ENCODE measurements around the gene MMP23B.

MMP23B gene

GRCh38 chr1:1606232-1606631 is 25.7 kb upstream of the MMP23B start:
- TF ChIP-seq CREB1 (IDR thresholded peaks at IDR 0.05; ENCODE audit: low read depth) (no peak), EP300 (IDR thresholded peaks at IDR 0.05; ENCODE audit: borderline replicate concordance) (no peak), EGR1 (IDR thresholded peaks at IDR 0.05) (no peak), CEBPB (IDR thresholded peaks at IDR 0.05) (no peak), TCF12 (IDR thresholded peaks at IDR 0.05; ENCODE audit: low read depth) (no peak), RAD21 (IDR thresholded peaks at IDR 0.05; ENCODE audit: low read depth) (no peak), NFIC (IDR thresholded peaks at IDR 0.05) (no peak), TAF1 (IDR thresholded peaks at IDR 0.05; ENCODE audit: low read depth) (no peak), MAX (IDR thresholded peaks at IDR 0.05) (no peak), TEAD4 (IDR thresholded peaks at IDR 0.05) (no peak), USF1 (IDR thresholded peaks at IDR 0.05) (no peak), REST (IDR thresholded peaks at IDR 0.05; ENCODE audit: low read depth) (no peak), ZBTB7A (IDR thresholded peaks at IDR 0.05; ENCODE audit: low read depth) (no peak), YY1 (IDR thresholded peaks at IDR 0.05; ENCODE audit: low read depth) (no peak), FOXM1 (IDR thresholded peaks at IDR 0.05; ENCODE audit: borderline replicate concordance, low read depth) (no peak)

- TF ChIP-seq ZBTB7A (IDR thresholded peaks at IDR 0.05; ENCODE audit: low read depth) (no peak), CREB1 (IDR thresholded peaks at IDR 0.05; ENCODE audit: low read depth) (no peak), EGR1 (IDR thresholded peaks at IDR 0.05) (no peak), NFIC (IDR thresholded peaks at IDR 0.05) (no peak), EP300 (IDR thresholded peaks at IDR 0.05; ENCODE audit: borderline replicate concordance) (no peak), RAD21 (IDR thresholded peaks at IDR 0.05; ENCODE audit: low read depth) (no peak), FOXM1 (IDR thresholded peaks at IDR 0.05; ENCODE audit: borderline replicate concordance, low read depth) (no peak), CEBPB (IDR thresholded peaks at IDR 0.05) (no peak), TCF12 (IDR thresholded peaks at IDR 0.05; ENCODE audit: low read depth) (no peak), REST (IDR thresholded peaks at IDR 0.05; ENCODE audit: low read depth) (no peak), MAX (IDR thresholded peaks at IDR 0.05) (no peak), YY1 (IDR thresholded peaks at IDR 0.05; ENCODE audit: low read depth) (no peak), TAF1 (IDR thresholded peaks at IDR 0.05; ENCODE audit: low read depth) (no peak), TEAD4 (IDR thresholded peaks at IDR 0.05) (no peak), USF1 (IDR thresholded peaks at IDR 0.05) (no peak)
Observed at GRCh38 chr1:1609822-1610485, 22.0 kb upstream of the MMP23B start.

- no peak for TF ChIP-seq CEBPB (IDR thresholded peaks at IDR 0.05)
- no peak for TF ChIP-seq REST (IDR thresholded peaks at IDR 0.05; ENCODE audit: low read depth)
- no peak for TF ChIP-seq FOXM1 (IDR thresholded peaks at IDR 0.05; ENCODE audit: borderline replicate concordance, low read depth)
- TF ChIP-seq YY1 (IDR thresholded peaks at IDR 0.05; ENCODE audit: low read depth) = no peak
- no peak for TF ChIP-seq MAX (IDR thresholded peaks at IDR 0.05)
- TF ChIP-seq TCF12 (IDR thresholded peaks at IDR 0.05; ENCODE audit: low read depth) = no peak
- TF ChIP-seq USF1 (IDR thresholded peaks at IDR 0.05) = no peak
Observed at GRCh38 chr1:1610796-1611195, 21.2 kb upstream of the MMP23B start.

GRCh38 chr1:1612104-1612400 is 19.9 kb upstream of the MMP23B start:
- TF ChIP-seq FOXM1 (IDR thresholded peaks at IDR 0.05; ENCODE audit: borderline replicate concordance, low read depth) = no peak
- TF ChIP-seq RAD21 (IDR thresholded peaks at IDR 0.05; ENCODE audit: low read depth) = no peak
- no peak for TF ChIP-seq CREB1 (IDR thresholded peaks at IDR 0.05; ENCODE audit: low read depth)
- no peak for TF ChIP-seq YY1 (IDR thresholded peaks at IDR 0.05; ENCODE audit: low read depth)
- no peak for TF ChIP-seq TEAD4 (IDR thresholded peaks at IDR 0.05)
- TF ChIP-seq TAF1 (IDR thresholded peaks at IDR 0.05; ENCODE audit: low read depth) = no peak
- TF ChIP-seq EP300 (IDR thresholded peaks at IDR 0.05; ENCODE audit: borderline replicate concordance) = no peak
- TF ChIP-seq NFIC (IDR thresholded peaks at IDR 0.05) = no peak
- TF ChIP-seq MAX (IDR thresholded peaks at IDR 0.05) = no peak
- TF ChIP-seq CEBPB (IDR thresholded peaks at IDR 0.05) = no peak
- TF ChIP-seq EGR1 (IDR thresholded peaks at IDR 0.05) = no peak
- TF ChIP-seq USF1 (IDR thresholded peaks at IDR 0.05) = no peak
- TF ChIP-seq REST (IDR thresholded peaks at IDR 0.05; ENCODE audit: low read depth) = no peak
- TF ChIP-seq ZBTB7A (IDR thresholded peaks at IDR 0.05; ENCODE audit: low read depth) = no peak
- TF ChIP-seq TCF12 (IDR thresholded peaks at IDR 0.05; ENCODE audit: low read depth) = no peak

Measured in Ishikawa (cell line).